ENCODE measurements around the gene FLYWCH2. TPM values are rescaled to one million over a fixed set of nuclear protein-coding genes. Genes with fewer than 3 reads are reported as not detected.

FLYWCH2 gene
- 176 and 179 TPM in 2 replicates for total RNA-seq (2014; rRNA removed; shearing (Covaris generic); ENCODE audit: low replicate concordance)

- Histone ChIP-seq H3K27me3 (no peaks in the 10 kb centered on the region), H3K36me3 (peaks cover 15% of the 10 kb centered on the region), H3K4me3 (peak within 1 kb of the TSS; percentile 84), H3K9me3 (peaks cover 11% of the 10 kb centered on the region)
- peak; percentile 99 for DNase-seq
Measured at GRCh38 chr16:2882650-2883457, at the start of gene FLYWCH2. Gene FLYWCH2, plus strand, starts transcription at chr16:2883215. Its CDS starts 13,235 bp downstream, at chr16:2896450.

GRCh38 chr16:2833776-2834175 lies 49.2 kb upstream of the FLYWCH2 start:
- no peak for DNase-seq
- Histone ChIP-seq H3K36me3 (no peaks in the 10 kb centered on the region), H3K4me3 (no peak overlapping the region), H3K9me3 (no peaks in the 10 kb centered on the region), H3K27me3 (no peaks in the 10 kb centered on the region)

GRCh38 chr16:2834968-2835367 lies 48.0 kb upstream of the FLYWCH2 start:
- DNase-seq: no peak
- Histone ChIP-seq H3K9me3 (no peaks in the 10 kb centered on the region), H3K4me3 (no peak overlapping the region), H3K27me3 (no peaks in the 10 kb centered on the region), H3K36me3 (no peaks in the 10 kb centered on the region)

GRCh38 chr16:2835638-2836493 lies 47.1 kb upstream of the FLYWCH2 start:
- Histone ChIP-seq H3K4me3 (no peak overlapping the region), H3K36me3 (no peaks in the 10 kb centered on the region), H3K27me3 (no peaks in the 10 kb centered on the region), H3K9me3 (no peaks in the 10 kb centered on the region)
- DNase-seq: peak; percentile 98

GRCh38 chr16:2836646-2837508 lies 46.1 kb upstream of the FLYWCH2 start:
- no peaks in the 10 kb centered on the region for H3K27me3 ChIP-seq
- H3K4me3 ChIP-seq: no peak overlapping the region
- DNase-seq: peak; percentile 42
- no peaks in the 10 kb centered on the region for H3K9me3 ChIP-seq
- H3K36me3 ChIP-seq: no peaks in the 10 kb centered on the region

- peak; percentile 91 for DNase-seq
Measured at GRCh38 chr16:2838928-2839327, 44.1 kb upstream of the FLYWCH2 start.

GRCh38 chr16:2839650-2840450 lies 43.2 kb upstream of the FLYWCH2 start:
- H3K9me3 ChIP-seq: no peaks in the 10 kb centered on the region
- H3K36me3 ChIP-seq: no peaks in the 10 kb centered on the region
- DNase-seq: no peak
- no peak overlapping the region for H3K4me3 ChIP-seq
- H3K27me3 ChIP-seq: no peaks in the 10 kb centered on the region

More at GRCh38 chr16:2838928-2839327, 44.1 kb upstream of the FLYWCH2 start:
- Histone ChIP-seq H3K36me3 (no peaks in the 10 kb centered on the region), H3K4me3 (no peak overlapping the region), H3K9me3 (no peaks in the 10 kb centered on the region), H3K27me3 (no peaks in the 10 kb centered on the region)

- Histone ChIP-seq H3K27me3 (no peaks in the 10 kb centered on the region), H3K4me3 (no peak overlapping the region), H3K36me3 (no peaks in the 10 kb centered on the region), H3K9me3 (no peaks in the 10 kb centered on the region)
- DNase-seq: no peak
Measured at GRCh38 chr16:2840914-2841313, 42.1 kb upstream of the FLYWCH2 start.

GRCh38 chr16:2841606-2842339 lies 41.2 kb upstream of the FLYWCH2 start:
- DNase-seq: no peak
- Histone ChIP-seq H3K4me3 (no peak overlapping the region), H3K27me3 (no peaks in the 10 kb centered on the region), H3K9me3 (no peaks in the 10 kb centered on the region), H3K36me3 (no peaks in the 10 kb centered on the region)

- Histone ChIP-seq H3K27me3 (no peaks in the 10 kb centered on the region), H3K4me3 (no peak overlapping the region), H3K36me3 (no peaks in the 10 kb centered on the region), H3K9me3 (no peaks in the 10 kb centered on the region)
- no peak for DNase-seq
Measured at GRCh38 chr16:2842340-2843000, 40.5 kb upstream of the FLYWCH2 start.

GRCh38 chr16:2843526-2843925 lies 39.5 kb upstream of the FLYWCH2 start:
- Histone ChIP-seq H3K36me3 (no peaks in the 10 kb centered on the region), H3K4me3 (no peak overlapping the region), H3K9me3 (no peaks in the 10 kb centered on the region), H3K27me3 (no peaks in the 10 kb centered on the region)
- DNase-seq: no peak

- no peak for DNase-seq
- Histone ChIP-seq H3K27me3 (no peaks in the 10 kb centered on the region), H3K36me3 (no peaks in the 10 kb centered on the region), H3K9me3 (no peaks in the 10 kb centered on the region), H3K4me3 (no peak overlapping the region)
Measured at GRCh38 chr16:2845116-2845515, 37.9 kb upstream of the FLYWCH2 start.

GRCh38 chr16:2846511-2847310 lies 36.3 kb upstream of the FLYWCH2 start:
- no peaks in the 10 kb centered on the region for H3K36me3 ChIP-seq
- no peak overlapping the region for H3K4me3 ChIP-seq
- no peak for DNase-seq
- H3K27me3 ChIP-seq: no peaks in the 10 kb centered on the region
- H3K9me3 ChIP-seq: no peaks in the 10 kb centered on the region

Data from MG63 (cell line).